GM12801 (cell line): ENCODE data around the gene CCL20.

Experiments used
- CTCF ChIP-seq: IDR thresholded peaks from one replicate; pipeline ENCODE4 v1.5.1; 2011; ENCODE audit warnings: control low read depth; ENCODE audit not compliant: insufficient read length; ENCODE audit errors: extremely low read depth

CCL20 gene

GRCh38 chr2:227774895-227775842, 38.5 kb upstream of the CCL20 start:
- no peak for TF ChIP-seq CTCF

- TF ChIP-seq CTCF: no peak
Observed at GRCh38 chr2:227780981-227781615, 32.5 kb upstream of the CCL20 start.

GRCh38 chr2:227781841-227782240, 31.8 kb upstream of the CCL20 start:
- no peak for TF ChIP-seq CTCF

GRCh38 chr2:227782804-227783203, 30.8 kb upstream of the CCL20 start:
- no peak for TF ChIP-seq CTCF

- TF ChIP-seq CTCF: no peak
Observed at GRCh38 chr2:227783404-227784138, 30.1 kb upstream of the CCL20 start.

GRCh38 chr2:227785293-227785692, 28.3 kb upstream of the CCL20 start:
- TF ChIP-seq CTCF: no peak

GRCh38 chr2:227788561-227789018, 25.1 kb upstream of the CCL20 start:
- TF ChIP-seq CTCF: no peak
